Astrocyte (in vitro differentiated cells and primary cell): ENCODE measurements around the gene TMTC1. TPM values are rescaled to one million over a fixed set of nuclear protein-coding genes. Genes with fewer than 3 reads are reported as not detected.

Experiments
- DNase-seq: peaks from one replicate; pipeline ENCODE4 v3.0.0-alpha.2; 2010; ENCODE audit warnings: low read depth
- FAIRE-seq: peaks from 2 replicates; lab custom pipeline; 2011; peaks lifted over from hg19 to GRCh38; lab: Jason Lieb, UNC
- H2AFZ ChIP-seq: 2 replicates; pipeline ENCODE4 v1.6.0; 2012; ENCODE audit warnings: low read depth, low read length, inconsistent platforms
- H3K27ac ChIP-seq: 2 replicates; pipeline ENCODE4 v1.5.1; 2011; ENCODE audit warnings: low read depth, low read length, inconsistent platforms
- H3K27me3 ChIP-seq: 2 replicates; pipeline ENCODE4 v1.6.0; 2011; ENCODE audit warnings: low read length, inconsistent platforms; ENCODE audit not compliant: insufficient read depth
- H3K36me3 ChIP-seq: 2 replicates; pipeline ENCODE4 v1.5.1; 2011; ENCODE audit warnings: low read length, inconsistent platforms; ENCODE audit not compliant: insufficient read depth
- H3K4me1 ChIP-seq: 2 replicates; pipeline ENCODE4 v1.5.1; 2011; ENCODE audit warnings: low read length, inconsistent platforms; ENCODE audit not compliant: insufficient read depth
- H3K4me2 ChIP-seq: 2 replicates; pipeline ENCODE4 v1.6.0; 2012; ENCODE audit warnings: low read length, inconsistent platforms
- H3K4me3 ChIP-seq: 2 replicates; pipeline ENCODE4 v1.5.1; 2011; ENCODE audit warnings: low read depth, mild to moderate bottlenecking, low read length, inconsistent platforms; ENCODE audit not compliant: insufficient read depth
- H3K79me2 ChIP-seq: 2 replicates; pipeline ENCODE4 v1.6.0; 2012; ENCODE audit warnings: mild to moderate bottlenecking, low read length, inconsistent platforms; ENCODE audit not compliant: insufficient read depth
- H3K9ac ChIP-seq: 2 replicates; pipeline ENCODE4 v1.6.0; 2012; ENCODE audit warnings: mild to moderate bottlenecking, low read length, inconsistent platforms
- H3K9me3 ChIP-seq: 2 replicates; pipeline ENCODE4 v1.5.1; 2012; ENCODE audit warnings: low read depth, mild to moderate bottlenecking, low read length, inconsistent platforms; ENCODE audit not compliant: insufficient read depth
- H4K20me1 ChIP-seq: 2 replicates; pipeline ENCODE4 v1.6.0; 2012; ENCODE audit warnings: low read length, inconsistent platforms; ENCODE audit not compliant: insufficient read depth
- H3K27ac Mint-ChIP-seq: one replicate; pipeline ENCODE4 v1.8.0; 2021; ENCODE audit warnings: mild to moderate bottlenecking, mixed read lengths; ENCODE audit not compliant: unreplicated experiment
- H3K27me3 Mint-ChIP-seq: one replicate; pipeline ENCODE4 v1.8.0; 2021; ENCODE audit warnings: low read depth, mixed read lengths; ENCODE audit not compliant: unreplicated experiment
- H3K36me3 Mint-ChIP-seq: one replicate; pipeline ENCODE4 v1.8.0; 2021; ENCODE audit warnings: low read depth, mixed read lengths; ENCODE audit not compliant: unreplicated experiment
- H3K4me1 Mint-ChIP-seq: one replicate; pipeline ENCODE4 v1.8.0; 2021; ENCODE audit warnings: low read depth, mixed read lengths; ENCODE audit not compliant: unreplicated experiment
- H3K4me3 Mint-ChIP-seq: one replicate; pipeline ENCODE4 v1.8.0; 2021; ENCODE audit warnings: mild to moderate bottlenecking, moderate library complexity, mixed read lengths; ENCODE audit not compliant: unreplicated experiment
- H3K9me3 Mint-ChIP-seq: one replicate; pipeline ENCODE4 v1.8.0; 2021; ENCODE audit warnings: mild to moderate bottlenecking, mixed read lengths; ENCODE audit not compliant: unreplicated experiment
- EZH2 ChIP-seq: IDR thresholded peaks from 2 replicates; pipeline ENCODE4 v1.6.1; 2012; ENCODE audit warnings: mild to moderate bottlenecking, low read length, inconsistent platforms; ENCODE audit not compliant: insufficient read depth
- total RNA-seq: library from RNA; stranded (reverse); gene quantifications from 2 replicates; pipeline ENCODE4 v1.2.1, GENCODE V29; 2021
- TF ChIP-seq, protein P1 (sequence below): IDR thresholded peaks from 2 replicates; pipeline ENCODE4 v1.5.1; 2011; ENCODE audit warnings: low read depth, mild to moderate bottlenecking, inconsistent platforms, low read length, moderate library complexity; ENCODE audit not compliant: insufficient read depth

Gene TMTC1
- total RNA-seq, 1 donor from 2014 or later = 4.7 TPM

DNA sequence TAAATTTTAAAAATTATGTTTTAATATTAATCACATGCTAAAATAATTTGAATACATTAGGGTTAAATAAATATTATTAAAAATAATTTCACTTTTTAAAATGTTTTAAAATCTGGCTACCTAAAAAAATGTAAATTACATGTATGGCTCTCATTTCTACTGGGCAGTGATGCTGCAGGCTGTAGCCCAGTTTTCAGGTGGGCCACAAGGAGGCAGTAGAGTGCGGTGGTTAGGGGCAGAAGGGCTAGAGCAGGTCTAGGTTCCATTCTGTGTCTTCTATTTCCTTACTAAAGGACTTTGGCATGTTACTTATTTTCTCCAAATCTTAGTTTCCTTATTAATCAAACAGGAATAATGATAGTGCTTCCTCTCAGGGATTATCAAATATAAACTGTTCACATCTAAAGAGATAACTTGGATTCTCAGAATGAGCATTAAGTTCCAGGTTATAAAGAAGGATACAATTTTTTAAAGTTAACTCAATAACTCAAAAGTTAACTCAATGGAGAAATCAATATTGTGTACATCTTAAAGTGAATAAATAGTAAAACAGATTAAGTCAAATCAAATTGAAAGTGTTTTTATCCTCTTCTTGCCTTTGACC is 231.3 kb downstream of the TMTC1 start:
- DNase-seq (peak; percentile 20), FAIRE-seq (no peak)
- no peak overlapping the region for H3K4me3 Mint-ChIP-seq
- H3K27ac Mint-ChIP-seq = no peak overlapping the region
- H3K9me3 ChIP-seq = no peaks in the 10 kb centered on the region
- no peaks in the 10 kb centered on the region for H3K9me3 Mint-ChIP-seq
- H3K36me3 Mint-ChIP-seq = no peaks in the 10 kb centered on the region
- H3K36me3 ChIP-seq = no peaks in the 10 kb centered on the region
- TF ChIP-seq, protein P1, sequence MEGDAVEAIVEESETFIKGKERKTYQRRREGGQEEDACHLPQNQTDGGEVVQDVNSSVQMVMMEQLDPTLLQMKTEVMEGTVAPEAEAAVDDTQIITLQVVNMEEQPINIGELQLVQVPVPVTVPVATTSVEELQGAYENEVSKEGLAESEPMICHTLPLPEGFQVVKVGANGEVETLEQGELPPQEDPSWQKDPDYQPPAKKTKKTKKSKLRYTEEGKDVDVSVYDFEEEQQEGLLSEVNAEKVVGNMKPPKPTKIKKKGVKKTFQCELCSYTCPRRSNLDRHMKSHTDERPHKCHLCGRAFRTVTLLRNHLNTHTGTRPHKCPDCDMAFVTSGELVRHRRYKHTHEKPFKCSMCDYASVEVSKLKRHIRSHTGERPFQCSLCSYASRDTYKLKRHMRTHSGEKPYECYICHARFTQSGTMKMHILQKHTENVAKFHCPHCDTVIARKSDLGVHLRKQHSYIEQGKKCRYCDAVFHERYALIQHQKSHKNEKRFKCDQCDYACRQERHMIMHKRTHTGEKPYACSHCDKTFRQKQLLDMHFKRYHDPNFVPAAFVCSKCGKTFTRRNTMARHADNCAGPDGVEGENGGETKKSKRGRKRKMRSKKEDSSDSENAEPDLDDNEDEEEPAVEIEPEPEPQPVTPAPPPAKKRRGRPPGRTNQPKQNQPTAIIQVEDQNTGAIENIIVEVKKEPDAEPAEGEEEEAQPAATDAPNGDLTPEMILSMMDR = peak; percentile 95
- no peak for TF ChIP-seq EZH2
- no peaks in the 10 kb centered on the region for H3K4me1 ChIP-seq
- no peak overlapping the region for H3K27ac ChIP-seq
- H3K27me3 Mint-ChIP-seq = no peaks in the 10 kb centered on the region
- no peak overlapping the region for H2AFZ ChIP-seq
- H3K4me3 ChIP-seq = no peak overlapping the region
- no peaks in the 10 kb centered on the region for H4K20me1 ChIP-seq
- no peak overlapping the region for H3K4me2 ChIP-seq
- H3K27me3 ChIP-seq = no peaks in the 10 kb centered on the region
- H3K79me2 ChIP-seq = no peaks in the 10 kb centered on the region
- H3K4me1 Mint-ChIP-seq = no peaks in the 10 kb centered on the region
- H3K9ac ChIP-seq = no peak overlapping the region

DNA sequence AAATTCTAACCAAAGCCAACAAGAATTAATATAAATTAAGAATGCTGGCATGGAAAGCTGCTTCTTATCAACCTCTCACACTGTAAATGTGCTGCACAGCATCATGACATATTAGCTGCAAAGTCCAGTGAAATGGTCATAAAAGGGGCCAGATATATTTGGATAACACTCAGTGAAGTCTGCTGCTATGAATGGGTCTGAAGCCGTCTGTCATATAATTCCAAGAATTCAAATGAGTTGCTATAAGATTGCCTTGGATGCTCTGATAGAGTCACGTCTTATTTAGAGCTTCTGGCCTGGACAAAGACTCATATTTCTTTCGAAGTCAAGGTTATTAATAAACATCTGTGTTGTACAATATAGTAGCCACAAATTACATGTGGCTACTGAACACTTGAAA is 231.9 kb downstream of the TMTC1 start:
- TF ChIP-seq EZH2 = no peak
- TF ChIP-seq, protein P1 = no peak
- Histone ChIP-seq H3K4me2 (no peak overlapping the region), H3K36me3 (no peaks in the 10 kb centered on the region), H3K4me3 (no peak overlapping the region), H3K27me3 (no peaks in the 10 kb centered on the region), H3K79me2 (no peaks in the 10 kb centered on the region), H3K27ac (no peak overlapping the region), H3K4me1 (no peaks in the 10 kb centered on the region), H3K9ac (no peak overlapping the region), H3K9me3 (no peaks in the 10 kb centered on the region), H2AFZ (no peak overlapping the region), H4K20me1 (no peaks in the 10 kb centered on the region)
- H3K27me3 Mint-ChIP-seq = no peaks in the 10 kb centered on the region
- DNase-seq (no peak), FAIRE-seq (no peak)
- H3K9me3 Mint-ChIP-seq = no peaks in the 10 kb centered on the region
- H3K27ac Mint-ChIP-seq = no peak overlapping the region
- no peaks in the 10 kb centered on the region for H3K4me1 Mint-ChIP-seq
- no peak overlapping the region for H3K4me3 Mint-ChIP-seq
- no peaks in the 10 kb centered on the region for H3K36me3 Mint-ChIP-seq

DNA sequence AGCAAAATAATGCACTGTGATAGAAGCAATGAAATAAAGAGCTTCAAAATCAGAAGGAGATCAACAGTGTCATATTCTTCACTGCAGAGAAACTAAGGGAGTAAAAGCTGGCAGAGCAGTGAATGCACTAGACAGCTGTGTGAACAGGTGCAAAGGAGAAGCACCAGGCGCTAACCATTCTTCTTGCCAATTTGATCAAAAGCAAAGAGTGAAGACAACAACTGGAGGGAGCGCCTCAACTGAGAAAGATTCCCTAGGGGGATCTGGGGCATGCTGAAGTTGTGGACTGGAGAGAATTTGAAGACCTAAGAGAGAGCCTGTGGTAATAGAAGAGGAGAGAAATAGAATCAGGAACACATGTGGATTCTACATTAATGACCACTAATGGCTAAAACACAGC is 235.9 kb downstream of the TMTC1 start:
- Histone ChIP-seq H3K4me1 (no peaks in the 10 kb centered on the region), H3K36me3 (no peaks in the 10 kb centered on the region), H3K4me3 (no peak overlapping the region), H3K27ac (no peak overlapping the region), H3K27me3 (no peaks in the 10 kb centered on the region), H3K4me2 (no peak overlapping the region), H2AFZ (no peak overlapping the region), H3K9me3 (no peaks in the 10 kb centered on the region), H3K79me2 (no peaks in the 10 kb centered on the region), H3K9ac (no peak overlapping the region), H4K20me1 (no peaks in the 10 kb centered on the region)
- Mint-ChIP-seq H3K27me3 (no peaks in the 10 kb centered on the region), H3K4me1 (no peaks in the 10 kb centered on the region), H3K27ac (no peak overlapping the region), H3K4me3 (no peak overlapping the region), H3K9me3 (no peaks in the 10 kb centered on the region), H3K36me3 (no peaks in the 10 kb centered on the region)
- FAIRE-seq (no peak), DNase-seq (no peak)
- TF ChIP-seq, protein P1 = no peak
